T-cell (primary cell): ENCODE measurements around the gene PSENEN. TPM values are rescaled to one million over a fixed set of nuclear protein-coding genes. Genes with fewer than 3 reads are reported as not detected.

ENCODE experiments used
- ATAC-seq, 4 experiments: fragments of 200-7000 bp in 3 of 4; fragments of 150-1000 bp in 1 of 4; cut with Tn5 transposase; replicated peaks in 1 of 4; 1 replicate in 3 of 4; 2 replicates in 1 of 4; pipeline ENCODE4 v1.10.0; 2021; ENCODE audit warnings: moderate library complexity in 3 of 4, mild to moderate bottlenecking in 2 of 4, moderate number of reproducible peaks in 1 of 4
- CTCF ChIA-PET, 2 donors: fragments of 300-600 bp; sonication (Branson Sonifier 250); formaldehyde crosslinking; loops; one replicate each; lab custom pipeline; 2022; ENCODE audit warnings: antibody characterized with exemption in 2 of 2; lab: Charles Lee
- POLR2A ChIA-PET, 2 donors: fragments of 300-600 bp; sonication (Branson Sonifier 250); formaldehyde crosslinking; loops; one replicate each; lab custom pipeline; 2022; ENCODE audit warnings: antibody characterized with exemption in 2 of 2; lab: Charles Lee
- DNase-seq, 35 experiments: peaks; one replicate each; pipeline versions ENCODE4 v3.0.0 to v3.0.0-alpha.2; 2013 to 2023
- H3K27ac ChIP-seq: one replicate; pipeline ENCODE4 v1.5.1; 2013; ENCODE audit warnings: low read length
- H3K27me3 ChIP-seq, 2 experiments: replicated peaks in 1 of 2; 1 replicate in 1 of 2; 2 replicates in 1 of 2; pipeline versions ENCODE4 v1.6.1 to v1.7.0; 2013; ENCODE audit warnings: low read length in 1 of 2, mixed read lengths in 1 of 2; ENCODE audit not compliant: control insufficient read depth in 2 of 2, insufficient read depth in 2 of 2; ENCODE audit errors: extremely low read depth in 1 of 2
- H3K36me3 ChIP-seq, 2 donors: 1 replicate in 1 of 2; 2 replicates in 1 of 2; pipeline versions ENCODE4 v1.6.1 to v1.7.0; 2013; ENCODE audit warnings: low read length in 1 of 2; ENCODE audit not compliant: control insufficient read depth in 2 of 2, insufficient read depth in 1 of 2; ENCODE audit errors: extremely low read depth in 1 of 2
- H3K4me1 ChIP-seq, 2 experiments: 1 replicate in 1 of 2; 2 replicates in 1 of 2; pipeline versions ENCODE4 v1.6.1 to v1.7.0; 2013; ENCODE audit warnings: low read length in 2 of 2, mixed read lengths in 1 of 2; ENCODE audit not compliant: insufficient read depth in 2 of 2, control insufficient read depth in 1 of 2; ENCODE audit errors: extremely low read depth in 1 of 2
- H3K4me3 ChIP-seq, 2 donors: 1 replicate in 1 of 2; 2 replicates in 1 of 2; pipeline versions ENCODE4 v1.5.1 to v1.7.0; 2013; ENCODE audit warnings: mild to moderate bottlenecking in 2 of 2, low read length in 1 of 2, moderate library complexity in 1 of 2; ENCODE audit not compliant: control insufficient read depth in 1 of 2; ENCODE audit errors: extremely low read depth in 1 of 2
- H3K9me3 ChIP-seq: 2 replicates; pipeline ENCODE4 v1.7.0; 2013
- H3K27ac Mint-ChIP-seq, 2 donors: one replicate each; pipeline ENCODE4 v1.8.0; 2020 to 2021; ENCODE audit warnings: mild to moderate bottlenecking in 2 of 2, mixed read lengths in 2 of 2
- H3K27me3 Mint-ChIP-seq, 2 donors: one replicate each; pipeline ENCODE4 v1.8.0; 2021 to 2022; ENCODE audit warnings: mixed read lengths in 2 of 2
- H3K36me3 Mint-ChIP-seq: one replicate; pipeline ENCODE4 v1.8.0; 2021; ENCODE audit warnings: mixed read lengths
- H3K4me1 Mint-ChIP-seq, 3 donors: one replicate each; pipeline ENCODE4 v1.8.0; 2020 to 2022; ENCODE audit warnings: mixed read lengths in 3 of 3, mild to moderate bottlenecking in 1 of 3
- H3K4me3 Mint-ChIP-seq, 3 donors: one replicate each; pipeline ENCODE4 v1.8.0; 2020 to 2022; ENCODE audit warnings: mild to moderate bottlenecking in 3 of 3, mixed read lengths in 3 of 3, moderate library complexity in 3 of 3
- H3K9me3 Mint-ChIP-seq, 3 donors: one replicate each; pipeline ENCODE4 v1.8.0; 2020 to 2022; ENCODE audit warnings: mixed read lengths in 3 of 3
- WGBS: methylation state at CpG from one replicate; pipeline ENCODE4 v1.1.5; 2013; ENCODE audit warnings: missing lambda C conversion rate; ENCODE audit not compliant: insufficient coverage; 5-methylcytosine and 5-hydroxymethylcytosine counted together
- total RNA-seq, 35 experiments: library from RNA in 6 of 35; stranded (reverse) in 6 of 35; fragments of 120-200 nt in 1 of 35; gene quantifications; one replicate each; pipeline versions ENCODE4 v1.2.1 to v1.2.4 and lab custom pipeline; 2013 to 2026

Gene PSENEN
- total RNA-seq, 5 donors from 2014 or later (not counting 1 experiment from before 2014, with no cell fraction given) = 21.2 to 33.5 (median 24.5) TPM

DNA sequence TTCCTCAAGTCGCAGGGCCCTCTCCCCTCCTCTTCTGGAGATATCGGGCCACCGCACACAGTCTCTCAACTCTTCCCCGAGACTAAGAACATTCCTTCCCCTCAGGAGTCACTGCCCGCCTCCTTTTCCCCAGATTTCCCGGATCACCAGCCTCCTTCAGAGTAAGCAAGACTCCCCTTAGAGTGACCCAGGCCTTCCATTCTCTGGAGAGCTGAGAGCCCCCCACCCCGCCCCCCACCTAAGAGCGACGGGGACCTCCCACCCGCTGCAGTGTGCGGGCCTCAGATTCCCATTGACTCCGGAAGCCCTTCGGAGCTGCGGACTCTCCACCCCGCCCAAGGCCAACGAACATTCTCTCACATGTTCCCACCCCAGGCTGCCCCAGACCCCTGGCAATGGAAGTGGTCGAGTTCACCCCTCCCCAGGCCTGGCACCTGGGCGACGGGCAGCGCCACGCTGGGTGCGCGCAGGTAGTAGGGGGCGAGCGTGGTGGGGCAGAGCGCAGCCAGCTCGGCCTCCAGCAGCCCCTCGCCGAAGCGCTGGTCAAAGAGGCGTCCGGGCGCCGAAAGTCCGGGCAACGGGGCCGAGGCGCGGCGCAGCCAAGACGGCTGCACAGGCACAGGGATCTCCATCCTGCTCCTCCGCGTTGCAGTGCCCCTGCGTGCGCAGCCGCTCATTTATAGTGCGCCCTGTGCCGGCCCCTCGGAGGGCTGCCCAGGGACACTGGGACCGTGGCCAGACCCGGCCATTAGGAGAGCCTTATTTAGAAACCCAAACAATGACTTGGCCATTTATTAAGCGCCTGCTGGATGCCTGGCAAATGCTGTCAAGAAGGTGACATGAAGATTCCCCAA lies 11.2 kb downstream of the PSENEN start, which contains the start of gene HSPB6:
Gene HSPB6, minus strand, starts transcription at position 653 of the 854 bp plus-strand sequence. Its CDS starts 21 bp downstream, at position 632.
- Histone ChIP-seq H3K4me3 (peak within 1 kb of the TSS; percentile 83 to 100), H3K4me1 (peaks cover 20 to 43% of the 10 kb centered on the region in 2 experiments), H3K27ac (peak within 1 kb of the TSS; percentile 87), H3K36me3 (peaks cover 12 to 40% of the 10 kb centered on the region in 2 donors), H3K9me3 (no peaks in the 10 kb centered on the region), H3K27me3 (peaks cover 0 to 21% of the 10 kb centered on the region in 2 experiments)
- H3K27me3 Mint-ChIP-seq = peaks cover 7 to 10% of the 10 kb centered on the region in 2 donors
- ATAC-seq (no peak), DNase-seq (no peak)
- no peaks in the 10 kb centered on the region for H3K9me3 Mint-ChIP-seq
- H3K36me3 Mint-ChIP-seq = peaks cover 17% of the 10 kb centered on the region
- H3K27ac Mint-ChIP-seq = peak within 1 kb of the TSS; percentile 91 to 95
- ChIA-PET CTCF (interaction anchor here in 1 of 2 donors (0.7 kb wide), 1 partner anchor 159 kb away, joined by 3 read pairs; no protein-coding TSS in a partner anchor), POLR2A (no interaction called here)
- peaks cover 32 to 51% (median 34%) of the 10 kb centered on the region in 3 donors for H3K4me1 Mint-ChIP-seq
- WGBS = 46% methylated on average over 45 of the region's 52 CpGs
- peak within 1 kb of the TSS; percentile 89 to 95 (median 93) for H3K4me3 Mint-ChIP-seq

DNA sequence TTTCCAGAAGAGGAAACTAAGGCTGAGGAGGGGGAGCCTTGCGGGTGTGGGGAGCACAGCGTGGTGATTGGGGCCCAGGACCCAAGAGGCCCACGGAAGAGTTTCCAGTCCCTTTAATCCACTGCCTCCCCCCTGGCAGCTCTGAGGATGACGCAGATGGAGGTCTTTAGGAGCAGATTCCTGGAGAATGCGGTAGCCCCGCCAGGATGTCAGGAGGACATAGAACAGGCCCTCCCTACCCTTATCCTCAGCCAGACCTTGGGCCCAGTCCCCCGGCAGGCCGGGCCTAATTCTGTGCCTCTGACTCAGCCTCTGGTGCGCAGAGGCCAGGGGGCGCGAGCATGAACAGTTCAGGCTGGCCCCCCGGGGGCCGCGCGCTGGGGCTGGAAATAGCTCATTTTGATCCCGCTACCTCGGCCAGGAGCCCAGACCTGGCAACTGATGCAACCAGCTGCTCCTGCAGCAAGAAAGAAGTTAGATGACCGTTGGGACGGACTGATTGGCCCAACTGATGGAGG lies 11.8 kb downstream of the PSENEN start:
- peaks cover 0 to 21% of the 10 kb centered on the region in 2 experiments for H3K27me3 ChIP-seq
- Mint-ChIP-seq H3K4me1 (peaks cover 32 to 51% (median 34%) of the 10 kb centered on the region in 3 donors), H3K27ac (peak overlapping the region in 1 of 2 donors; percentile 95), H3K27me3 (peaks cover 7 to 10% of the 10 kb centered on the region in 2 donors), H3K9me3 (no peaks in the 10 kb centered on the region), H3K4me3 (peak overlapping the region; percentile 89 to 95 (median 93)), H3K36me3 (peaks cover 23% of the 10 kb centered on the region)
- H3K4me3 ChIP-seq = peak overlapping the region; percentile 74 to 83
- no peak for DNase-seq
- H3K36me3 ChIP-seq = peaks cover 15 to 39% of the 10 kb centered on the region in 2 donors
- no peak for ATAC-seq
- H3K9me3 ChIP-seq = no peaks in the 10 kb centered on the region
- H3K27ac ChIP-seq = peak overlapping the region; percentile 87
- H3K4me1 ChIP-seq = peaks cover 20 to 43% of the 10 kb centered on the region in 2 experiments
- POLR2A ChIA-PET = no interaction called here
- CTCF ChIA-PET = interaction anchor here in 1 of 2 donors (0.7 kb wide), 1 partner anchor 159 kb away, joined by 3 read pairs; no protein-coding TSS in a partner anchor
- 23% methylated on average over 12 of the region's 19 CpGs for WGBS

DNA sequence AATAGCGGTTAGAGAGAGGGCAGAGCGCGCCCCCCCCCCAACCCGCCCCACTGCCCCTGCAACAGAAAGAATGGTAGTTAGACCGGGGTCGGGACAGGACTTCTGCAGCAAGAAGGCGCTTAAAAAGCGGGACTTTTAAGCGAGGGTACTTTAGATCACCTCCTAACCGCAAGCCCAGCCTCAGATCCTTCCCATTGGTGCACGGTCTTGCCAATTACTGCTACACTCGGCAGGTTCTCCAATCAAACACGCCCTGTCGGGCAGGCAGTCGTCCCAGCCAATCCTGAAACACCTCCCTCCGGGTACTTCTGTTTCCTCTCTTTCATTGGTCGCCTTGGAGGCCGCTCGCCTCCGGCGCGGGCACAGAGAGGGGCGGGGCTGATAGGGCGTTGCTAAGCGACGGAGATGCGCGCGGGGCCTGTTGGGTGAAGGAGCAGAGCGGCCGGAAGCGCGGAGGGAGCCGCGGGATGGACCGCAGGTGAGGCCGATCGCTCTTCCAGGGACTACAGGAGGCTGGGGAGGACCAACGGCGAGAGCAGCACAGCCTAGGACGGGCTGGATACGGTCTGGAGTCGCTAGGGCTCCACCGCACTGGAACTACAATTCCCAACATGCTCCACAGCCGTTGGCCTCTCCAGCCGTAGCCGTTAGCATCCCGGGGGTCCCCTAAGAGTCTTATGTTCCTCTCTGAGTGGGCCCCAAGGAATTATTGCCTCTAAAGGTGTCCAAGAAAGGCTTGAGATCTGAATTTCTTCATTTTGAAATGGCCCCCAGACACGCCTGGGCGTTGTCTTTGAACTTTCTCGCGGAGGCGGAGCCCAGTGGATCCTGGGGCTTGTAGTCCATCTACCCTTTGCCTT lies 12.5 kb downstream of the PSENEN start, which contains the start of gene PROSER3:
Gene PROSER3, plus strand, starts transcription at position 428 of the 860 bp plus-strand sequence. Its CDS starts 40 bp downstream, at position 468.
- Histone ChIP-seq H3K36me3 (peaks cover 15 to 34% of the 10 kb centered on the region in 2 donors), H3K27me3 (peaks cover 0 to 18% of the 10 kb centered on the region in 2 experiments), H3K9me3 (no peaks in the 10 kb centered on the region), H3K4me1 (peaks cover 20 to 43% of the 10 kb centered on the region in 2 experiments), H3K27ac (peak within 1 kb of the TSS; percentile 87), H3K4me3 (peak within 1 kb of the TSS; percentile 83 to 100)
- DNase-seq = peak; percentile 95 to 100 (median 98)
- Mint-ChIP-seq H3K9me3 (no peaks in the 10 kb centered on the region), H3K27ac (peak within 1 kb of the TSS; percentile 91 to 95), H3K4me1 (peaks cover 32 to 51% (median 34%) of the 10 kb centered on the region in 3 donors), H3K4me3 (peak within 1 kb of the TSS; percentile 89 to 95 (median 93)), H3K27me3 (peaks cover 7 to 10% of the 10 kb centered on the region in 2 donors), H3K36me3 (peaks cover 23% of the 10 kb centered on the region)
- POLR2A ChIA-PET = no interaction called here
- ATAC-seq = peak; percentile 95 to 97 (median 96)
- CTCF ChIA-PET = interaction anchor here in 1 of 2 donors (0.7 kb wide), 1 partner anchor 160 kb away, joined by 3 read pairs; no protein-coding TSS in a partner anchor
- under 1% methylated on average over 44 of the region's 53 CpGs for WGBS

DNA sequence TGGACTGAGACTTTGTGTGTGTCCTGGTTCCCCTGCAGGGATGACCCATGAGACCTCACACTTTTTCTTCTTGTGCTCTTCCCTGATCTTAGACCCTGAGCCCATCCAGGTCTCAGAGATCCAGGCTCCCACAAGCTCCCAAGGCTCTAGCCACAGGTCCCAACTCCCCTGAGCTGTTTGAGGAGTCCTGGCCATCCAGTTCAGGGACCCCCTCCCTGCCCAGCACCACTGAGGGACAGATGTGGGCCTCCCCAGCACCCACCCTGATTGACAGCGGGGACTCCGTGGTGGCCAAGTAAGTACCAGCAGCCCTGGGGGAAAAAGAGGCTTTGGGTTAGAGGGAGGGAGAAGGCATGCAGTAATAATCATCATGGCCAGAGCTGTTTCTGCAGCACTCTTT lies 14.2 kb downstream of the PSENEN start:
- peaks cover 14% of the 10 kb centered on the region for H3K36me3 Mint-ChIP-seq
- no peaks in the 10 kb centered on the region for H3K9me3 Mint-ChIP-seq
- peaks cover 20 to 42% of the 10 kb centered on the region in 2 experiments for H3K4me1 ChIP-seq
- H3K27ac Mint-ChIP-seq = no peak overlapping the region
- no peaks in the 10 kb centered on the region for H3K9me3 ChIP-seq
- H3K4me3 ChIP-seq = no peak overlapping the region
- H3K27ac ChIP-seq = no peak overlapping the region
- peaks cover 13 to 28% of the 10 kb centered on the region in 2 donors for H3K36me3 ChIP-seq
- H3K27me3 ChIP-seq = peaks cover 0 to 18% of the 10 kb centered on the region in 2 experiments
- H3K4me1 Mint-ChIP-seq = peaks cover 32 to 50% (median 33%) of the 10 kb centered on the region in 3 donors
- 100% methylated on average over 1 of the region's 2 CpGs for WGBS
- CTCF ChIA-PET = no interaction called here
- DNase-seq (no peak), ATAC-seq (no peak)
- peaks cover 6 to 9% of the 10 kb centered on the region in 2 donors for H3K27me3 Mint-ChIP-seq
- POLR2A ChIA-PET = no interaction called here
- H3K4me3 Mint-ChIP-seq = peak overlapping the region in 2 of 3 donors; percentile 67 to 89

DNA sequence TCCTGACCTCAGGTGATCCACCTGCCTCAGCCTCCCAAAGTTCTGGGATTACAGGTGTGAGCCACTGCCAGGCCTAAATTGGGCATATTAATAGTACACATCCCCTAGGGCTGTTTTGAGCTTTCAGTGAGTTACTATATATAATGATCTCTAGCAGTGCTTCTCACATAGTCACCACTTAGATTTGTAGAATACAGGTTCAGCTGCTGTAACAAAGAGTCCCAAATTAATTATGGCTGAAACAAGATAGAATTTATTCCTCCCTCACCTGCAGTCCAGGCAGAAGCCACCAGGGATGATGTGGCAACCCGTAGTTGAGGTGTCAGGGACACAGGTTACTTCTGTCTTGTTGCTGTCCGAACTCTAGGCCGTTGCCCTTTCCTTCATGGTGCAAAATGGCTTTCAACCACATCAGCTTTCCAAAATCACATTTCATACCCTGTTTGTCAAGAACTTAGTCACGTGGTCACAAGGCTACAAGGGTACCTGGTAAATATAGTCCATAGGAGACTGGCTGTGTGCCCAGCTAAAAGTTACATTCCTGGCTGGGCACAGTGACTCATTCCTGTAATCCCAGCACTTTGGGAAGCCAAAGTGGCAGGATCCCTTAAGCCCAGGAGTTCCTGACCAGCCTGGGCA lies 15.4 kb downstream of the PSENEN start:
- ChIA-PET CTCF (interaction anchor here in 1 of 2 donors (0.5 kb wide), 1 partner anchor 59 kb away, joined by 5 read pairs; no protein-coding TSS in a partner anchor), POLR2A (no interaction called here)
- peaks cover 27 to 44% (median 29%) of the 10 kb centered on the region in 3 donors for H3K4me1 Mint-ChIP-seq
- Histone ChIP-seq H3K27me3 (peaks cover 0 to 15% of the 10 kb centered on the region in 2 experiments), H3K4me1 (peaks cover 18 to 36% of the 10 kb centered on the region in 2 experiments), H3K4me3 (no peak overlapping the region), H3K27ac (no peak overlapping the region), H3K9me3 (no peaks in the 10 kb centered on the region), H3K36me3 (peaks cover 17 to 37% of the 10 kb centered on the region in 2 donors)
- ATAC-seq (no peak), DNase-seq (no peak)
- no peak overlapping the region for H3K4me3 Mint-ChIP-seq
- peaks cover 4 to 5% of the 10 kb centered on the region in 2 donors for H3K27me3 Mint-ChIP-seq
- peaks cover 18% of the 10 kb centered on the region for H3K36me3 Mint-ChIP-seq
- WGBS = 83% methylated on average over 1 of the region's 4 CpGs
- H3K27ac Mint-ChIP-seq = no peak overlapping the region
- H3K9me3 Mint-ChIP-seq = no peaks in the 10 kb centered on the region
